GM11168 (cell line): ENCODE results near the gene LUC7L.
"Not testable (repeated sequence)": the region's sequence is repeated elsewhere in the genome, so short reads cannot be mapped to it uniquely, and the experiment has no call there.

ENCODE experiments used
- in situ Hi-C: fragments of 300-500 bp; cut with MboI; formaldehyde crosslinking; loops from one replicate; pipeline ENCODE4 v1.12.0; 2022; ENCODE audit warnings: low sequenced_read_pairs; ENCODE audit not compliant: unreplicated experiment

The LUC7L gene

GRCh38 chr16:228852-229730, at the start of gene LUC7L:
LUC7L (minus strand) TSS chr16:229449; CDS start chr16:229339, 110 bp downstream.
- in situ Hi-C loops: loop anchor here (10.0 kb wide), 1 partner anchor 136 kb away; no protein-coding TSS in a partner anchor

GRCh38 chr16:278863-279366, 49.7 kb upstream of the LUC7L start:
- in situ Hi-C loops: no loop called here

- in situ Hi-C loops: no loop called here
These were observed 47.3 kb upstream of the LUC7L start for GRCh38 chr16:276426-277077.

- in situ Hi-C loops: no loop called here
These were observed 46.6 kb upstream of the LUC7L start, which contains the start of gene RGS11 for GRCh38 chr16:275786-276232. RGS11 (minus strand) TSS chr16:275944; CDS start chr16:275911, 33 bp downstream.

GRCh38 chr16:275041-275641, 45.9 kb upstream of the LUC7L start:
- in situ Hi-C loops: no loop called here

GRCh38 chr16:273547-274421, 44.5 kb upstream of the LUC7L start:
- in situ Hi-C loops: no loop called here

- in situ Hi-C loops: no loop called here
These were observed 43.6 kb upstream of the LUC7L start for GRCh38 chr16:272633-273546.

- in situ Hi-C loops: no loop called here
These were observed 41.4 kb upstream of the LUC7L start for GRCh38 chr16:270381-271255.

- in situ Hi-C loops: no loop called here
These were observed 40.0 kb upstream of the LUC7L start for GRCh38 chr16:269061-269796.

GRCh38 chr16:268141-269053, 39.1 kb upstream of the LUC7L start:
- in situ Hi-C loops: no loop called here

- in situ Hi-C loops: not testable (repeated sequence)
These were observed 38.3 kb upstream of the LUC7L start for GRCh38 chr16:267562-267961.

- in situ Hi-C loops: no loop called here
These were observed 37.3 kb upstream of the LUC7L start for GRCh38 chr16:266258-267164.

GRCh38 chr16:265711-266110, 36.5 kb upstream of the LUC7L start:
- in situ Hi-C loops: no loop called here

- in situ Hi-C loops: no loop called here
These were observed 35.8 kb upstream of the LUC7L start for GRCh38 chr16:265002-265529.

GRCh38 chr16:264440-264951, 35.2 kb upstream of the LUC7L start:
- in situ Hi-C loops: no loop called here
